GM19463 (cell line): Measurements from ENCODE around the gene PCDH19.

ENCODE experiments used
- ATAC-seq: cut with Tn5 transposase; IDR thresholded peaks from one replicate; pipeline ENCODE4 v1.9.1; 2021; ENCODE audit warnings: mild to moderate bottlenecking, moderate library complexity; ENCODE audit not compliant: unreplicated experiment

PCDH19 gene

DNA sequence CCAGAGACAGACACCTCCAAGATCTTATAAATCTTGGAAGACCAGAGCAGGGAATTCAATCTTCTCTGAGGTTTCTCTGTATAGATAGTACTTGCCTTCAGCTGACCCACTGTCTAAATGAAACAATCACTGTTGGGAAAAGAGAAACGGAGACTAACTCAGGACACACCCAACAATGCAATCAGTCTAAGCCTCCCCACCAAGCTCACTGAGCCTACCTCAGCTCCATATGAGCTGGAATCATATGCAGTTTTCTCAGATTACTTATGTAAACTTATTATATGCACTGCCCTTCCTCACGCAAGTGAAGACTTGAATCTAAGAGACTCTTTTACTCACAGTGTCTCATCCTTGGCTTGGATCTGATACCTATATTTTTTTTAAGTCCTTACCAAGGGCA lies 110.5 kb downstream of the PCDH19 start:
- no peak for ATAC-seq

DNA sequence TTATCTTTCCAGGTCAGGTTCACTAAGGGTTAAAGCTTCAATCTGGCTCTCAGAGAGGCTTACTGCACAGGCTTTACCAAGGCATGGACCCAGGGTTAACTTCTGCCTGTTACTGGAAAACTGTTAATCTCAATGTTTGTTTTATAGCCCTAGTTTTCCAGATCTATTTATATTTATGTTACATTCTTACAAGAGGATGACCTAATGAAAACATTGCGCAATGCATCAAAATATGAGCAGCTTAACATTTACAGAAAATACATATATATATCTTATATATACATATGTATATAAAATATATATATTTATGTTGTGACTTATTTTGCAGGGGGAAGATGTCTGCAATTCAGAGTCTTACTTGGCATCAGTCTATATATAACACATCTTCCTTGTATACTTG lies 112.3 kb downstream of the PCDH19 start:
- no peak for ATAC-seq

DNA sequence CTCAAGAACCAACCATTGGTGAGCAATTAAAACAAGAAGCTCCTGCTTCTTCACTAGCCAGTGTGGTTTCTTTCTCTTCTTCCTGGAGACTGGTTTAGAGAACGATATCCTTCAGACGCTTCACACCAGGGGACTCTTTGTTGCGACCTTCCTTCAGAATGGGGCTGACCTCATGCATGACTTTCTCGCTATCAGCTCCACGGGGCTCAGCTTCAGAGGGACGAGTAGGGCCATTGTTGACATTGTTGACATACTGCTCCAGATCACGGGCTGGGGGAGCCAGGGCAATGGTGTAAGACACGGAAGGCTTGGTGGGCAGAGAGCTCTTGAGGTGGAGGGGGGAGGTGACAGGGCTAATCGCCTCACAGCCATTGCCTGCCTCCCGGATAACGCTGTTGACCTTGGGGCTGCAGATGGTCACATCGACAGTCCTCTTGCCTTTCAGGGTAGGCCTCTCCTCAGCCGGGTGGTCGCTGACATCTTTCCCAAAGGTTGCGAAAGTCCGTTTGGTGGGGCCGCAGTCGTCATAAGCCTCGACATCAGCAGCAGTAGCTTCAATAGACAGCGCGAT lies 113.8 kb downstream of the PCDH19 start:
- no peak for ATAC-seq

GRCh38 chrX:100294965-100295364 lies 115.1 kb downstream of the PCDH19 start:
- no peak for ATAC-seq

DNA sequence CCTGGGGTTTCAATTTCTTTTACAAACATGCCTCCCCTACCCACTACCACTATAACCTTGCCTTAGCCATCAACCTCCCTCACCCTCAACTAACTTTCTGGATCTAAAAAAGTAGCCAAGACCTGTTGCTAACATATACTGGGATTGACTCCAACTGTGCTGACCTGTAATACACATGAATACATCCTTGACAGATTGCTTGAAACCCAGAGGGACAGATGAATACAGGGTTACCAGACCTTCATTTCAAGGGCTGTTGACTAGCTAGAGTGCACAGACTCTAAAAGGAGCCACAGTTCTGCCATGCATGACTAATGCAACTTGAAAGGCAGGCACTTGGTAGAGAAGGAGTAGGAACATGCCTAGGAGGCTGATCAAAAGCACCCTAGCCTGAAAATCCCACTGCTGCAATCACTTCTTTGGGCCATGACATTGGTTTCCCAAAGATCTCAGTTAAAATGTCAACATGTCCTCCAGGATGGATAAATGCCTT lies 121.0 kb downstream of the PCDH19 start:
- ATAC-seq: no peak

GRCh38 chrX:100277231-100277630 lies 132.8 kb downstream of the PCDH19 start:
- ATAC-seq: no peak

DNA sequence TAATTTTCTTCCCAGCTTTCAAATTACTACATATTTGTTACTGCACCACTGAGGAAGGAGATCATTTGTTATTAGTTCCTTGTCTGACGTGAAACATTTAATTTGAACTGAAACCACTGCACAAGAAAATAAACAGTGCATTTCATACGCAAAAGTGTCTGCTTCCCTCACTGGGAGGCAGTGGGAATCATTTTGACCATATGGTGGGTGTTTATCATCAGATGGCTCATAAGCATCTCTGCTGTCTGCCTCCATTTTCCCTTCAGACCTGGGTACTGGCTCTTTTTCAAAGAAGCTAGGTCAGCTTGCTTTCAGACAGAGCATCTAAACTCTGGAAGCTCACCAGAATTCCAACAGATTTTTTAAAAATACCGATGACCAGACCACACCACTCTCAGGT lies 135.2 kb downstream of the PCDH19 start:
- ATAC-seq: no peak

GRCh38 chrX:100265179-100265578 lies 144.9 kb downstream of the PCDH19 start:
- no peak for ATAC-seq

GRCh38 chrX:100264200-100264599 lies 145.9 kb downstream of the PCDH19 start:
- peak; percentile 85 for ATAC-seq

DNA sequence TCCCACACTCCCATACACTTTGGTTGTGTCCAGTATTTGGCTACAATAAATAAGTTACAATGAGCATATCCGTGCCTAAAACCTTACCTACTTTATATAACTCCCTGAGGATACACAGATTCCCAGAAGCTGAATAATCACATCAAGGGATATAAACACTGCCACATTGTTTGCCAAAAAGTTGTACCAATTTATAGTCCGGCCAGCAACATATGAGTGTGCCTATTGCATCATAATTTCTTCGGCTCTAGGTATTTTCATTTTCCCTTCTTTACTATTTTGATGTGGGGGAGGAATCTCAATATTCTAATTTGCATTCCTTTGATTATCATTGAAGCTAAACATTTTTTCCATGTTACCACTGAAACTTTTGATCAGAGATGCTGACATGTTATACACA lies 146.4 kb downstream of the PCDH19 start:
- ATAC-seq: no peak

- ATAC-seq: no peak
Measured at GRCh38 chrX:100248885-100249493, 161.1 kb downstream of the PCDH19 start.

- ATAC-seq: no peak
Measured at GRCh38 chrX:100247826-100248225, 162.2 kb downstream of the PCDH19 start.

- no peak for ATAC-seq
Measured at GRCh38 chrX:100244681-100245080, 165.4 kb downstream of the PCDH19 start.
